Neural progenitor cell (in vitro differentiated cells): ENCODE data around the gene PRDM12.

Experiments used
- EZH2 ChIP-seq: fragments of 200-600 bp; sonication (generic); IDR thresholded peaks from 2 replicates; pipeline ENCODE4 v1.6.1; 2017; ENCODE audit warnings: antibody characterized with exemption, mild to moderate bottlenecking, moderate library complexity
- EZH2phosphoT487 ChIP-seq: fragments of 200-600 bp; sonication (generic); IDR thresholded peaks from 2 replicates; pipeline ENCODE4 v1.6.1; 2017; ENCODE audit warnings: antibody characterized with exemption
- TF ChIP-seq, protein P1 (sequence below): fragments of 200-600 bp; sonication (generic); IDR thresholded peaks from 2 replicates; pipeline ENCODE4 v1.5.1; 2017; ENCODE audit warnings: antibody characterized with exemption, mild to moderate bottlenecking

DNA sequence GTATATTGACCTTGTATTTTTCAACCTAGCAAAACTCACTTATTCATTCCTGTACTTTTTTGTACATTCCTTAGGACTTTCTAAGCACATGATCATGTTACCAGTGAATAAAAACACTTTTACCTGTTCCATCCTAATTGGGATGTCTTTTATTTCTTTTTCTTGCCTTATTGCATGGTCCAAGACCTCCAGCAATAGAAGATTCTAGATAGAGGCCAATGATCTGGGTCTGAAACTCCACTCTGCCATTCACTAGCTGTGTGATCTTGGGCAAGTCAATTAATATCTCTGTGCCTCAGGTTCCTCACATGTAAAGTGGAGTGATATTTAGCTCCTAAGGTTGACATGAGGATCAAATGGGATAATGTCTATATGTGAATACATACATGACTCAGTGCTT lies 20.7 kb downstream of the PRDM12 start:
- TF ChIP-seq, protein P1, sequence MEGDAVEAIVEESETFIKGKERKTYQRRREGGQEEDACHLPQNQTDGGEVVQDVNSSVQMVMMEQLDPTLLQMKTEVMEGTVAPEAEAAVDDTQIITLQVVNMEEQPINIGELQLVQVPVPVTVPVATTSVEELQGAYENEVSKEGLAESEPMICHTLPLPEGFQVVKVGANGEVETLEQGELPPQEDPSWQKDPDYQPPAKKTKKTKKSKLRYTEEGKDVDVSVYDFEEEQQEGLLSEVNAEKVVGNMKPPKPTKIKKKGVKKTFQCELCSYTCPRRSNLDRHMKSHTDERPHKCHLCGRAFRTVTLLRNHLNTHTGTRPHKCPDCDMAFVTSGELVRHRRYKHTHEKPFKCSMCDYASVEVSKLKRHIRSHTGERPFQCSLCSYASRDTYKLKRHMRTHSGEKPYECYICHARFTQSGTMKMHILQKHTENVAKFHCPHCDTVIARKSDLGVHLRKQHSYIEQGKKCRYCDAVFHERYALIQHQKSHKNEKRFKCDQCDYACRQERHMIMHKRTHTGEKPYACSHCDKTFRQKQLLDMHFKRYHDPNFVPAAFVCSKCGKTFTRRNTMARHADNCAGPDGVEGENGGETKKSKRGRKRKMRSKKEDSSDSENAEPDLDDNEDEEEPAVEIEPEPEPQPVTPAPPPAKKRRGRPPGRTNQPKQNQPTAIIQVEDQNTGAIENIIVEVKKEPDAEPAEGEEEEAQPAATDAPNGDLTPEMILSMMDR, result no peak
- TF ChIP-seq EZH2 (no peak), EZH2phosphoT487 (no peak)
